ENCODE data around the gene CRP. TPM values are rescaled to one million over a fixed set of nuclear protein-coding genes. Genes with fewer than 3 reads are reported as not detected.

CRP gene
- total and polyA plus RNA-seq, 2 of the 4 experiments (the other 2 are of a cell fraction): not detected

DNA sequence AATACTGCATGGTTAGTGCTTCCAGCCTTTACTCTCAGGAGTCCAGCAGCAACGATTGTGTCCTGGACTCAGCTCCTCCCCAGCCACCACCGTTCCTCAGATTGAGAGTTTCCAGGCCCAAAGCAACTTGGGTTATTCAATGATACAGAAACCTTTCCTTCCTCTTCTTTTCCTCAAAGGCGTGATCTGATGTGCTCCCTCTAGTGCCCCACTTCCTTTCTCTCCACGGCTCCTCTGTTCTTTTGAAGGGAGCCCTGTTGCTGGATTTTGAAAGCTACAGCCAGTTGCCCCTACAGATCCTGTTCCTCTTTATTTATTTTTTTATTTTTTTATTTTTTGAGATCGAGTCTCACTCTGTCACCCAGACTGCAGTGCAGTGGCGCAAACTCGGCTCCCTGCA is 14.1 kb downstream of the CRP start:
- TF ChIP-seq MAFK (IDR thresholded peaks at IDR 0.05; ENCODE audit: low read depth, low read length) (no peak), RFX5 (IDR thresholded peaks at IDR 0.05; ENCODE audit: low read depth, low read length) (no peak), NFE2L2 (IDR thresholded peaks at IDR 0.05; ENCODE audit: low read depth, low read length) (no peak), USF2 (IDR thresholded peaks at IDR 0.05; ENCODE audit: low read depth, low read length) (no peak), CTCF (conservative IDR thresholded peaks at IDR 0.05; ENCODE audit: low read depth, low read length) (no peak), SMC3 (IDR thresholded peaks at IDR 0.05; ENCODE audit: low read depth, low read length) (no peak), CHD1 (IDR thresholded peaks at IDR 0.05; ENCODE audit: low read depth, low read length) (no peak), RCOR1 (IDR thresholded peaks at IDR 0.05; ENCODE audit: insufficient replicate concordance, low read length) (no peak)
- TF ChIP-seq, protein P1, sequence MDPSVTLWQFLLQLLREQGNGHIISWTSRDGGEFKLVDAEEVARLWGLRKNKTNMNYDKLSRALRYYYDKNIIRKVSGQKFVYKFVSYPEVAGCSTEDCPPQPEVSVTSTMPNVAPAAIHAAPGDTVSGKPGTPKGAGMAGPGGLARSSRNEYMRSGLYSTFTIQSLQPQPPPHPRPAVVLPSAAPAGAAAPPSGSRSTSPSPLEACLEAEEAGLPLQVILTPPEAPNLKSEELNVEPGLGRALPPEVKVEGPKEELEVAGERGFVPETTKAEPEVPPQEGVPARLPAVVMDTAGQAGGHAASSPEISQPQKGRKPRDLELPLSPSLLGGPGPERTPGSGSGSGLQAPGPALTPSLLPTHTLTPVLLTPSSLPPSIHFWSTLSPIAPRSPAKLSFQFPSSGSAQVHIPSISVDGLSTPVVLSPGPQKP (IDR thresholded peaks at IDR 0.05; ENCODE audit: borderline replicate concordance, low read depth, low read length): no peak
- H4K20me1 ChIP-seq (ENCODE audit: insufficient read depth, low read length): no peaks in the 10 kb centered on the region
- no peak overlapping the region for H3K14ac ChIP-seq (replicated peaks; ENCODE audit: low read depth, low read length)
- no peak overlapping the region for H3K27ac ChIP-seq (ENCODE audit: insufficient read depth, low read length)
- H2AK9ac ChIP-seq (replicated peaks; ENCODE audit: low read depth, low read length, poor library complexity): no peak overlapping the region
- no peak overlapping the region for H2AK5ac ChIP-seq (ENCODE audit: low read depth, low read length)
- H3K79me1 ChIP-seq (ENCODE audit: low read depth in 1 of 2, low read length in 2 of 2): no peaks in the 10 kb centered on the region
- in situ Hi-C loops (cut with MboI; ENCODE audit: low sequenced_read_pairs): no loop called here
- H3K9me3 ChIP-seq (ENCODE audit: control insufficient read depth, insufficient read depth, low read length): no peaks in the 10 kb centered on the region
- no peak overlapping the region for H2BK15ac ChIP-seq (ENCODE audit: low read depth, low read length)
- no peak overlapping the region for H4K91ac ChIP-seq (ENCODE audit: insufficient read depth, low read depth, low read length)
- intact Hi-C loops (cut with micrococcal nuclease): no loop called here
- no peak overlapping the region for H3K4me3 ChIP-seq (ENCODE audit: insufficient read depth, low read depth, low read length)
- no peak overlapping the region for H2BK120ac ChIP-seq (ENCODE audit: low read depth, low read length)
- no peak overlapping the region for H3K4me2 ChIP-seq (ENCODE audit: low read depth, low read length)
- no peak overlapping the region for H4K8ac ChIP-seq (ENCODE audit: low read depth in 2 of 2, low read length in 2 of 2)
- H3K9me1 ChIP-seq (ENCODE audit: insufficient read depth, low read length): no peaks in the 10 kb centered on the region
- no peak overlapping the region for H3K9ac ChIP-seq (ENCODE audit: low read depth, low read length)
- BruUV-seq (replicated peaks): no TSS peak
- H2BK20ac ChIP-seq (ENCODE audit: low read depth, low read length): no peak overlapping the region
- ChIA-PET CTCF (no interaction called here), POLR2A (ENCODE audit: unreplicated experiment) (no interaction called here)
- H3K4ac ChIP-seq (ENCODE audit: low read depth, low read length): no peak overlapping the region
- H4K5ac ChIP-seq (ENCODE audit: low read depth, low read length): no peak overlapping the region
- no peak for DNase-seq
- H3K27me3 ChIP-seq (ENCODE audit: control insufficient read depth, insufficient read depth, low read length): no peaks in the 10 kb centered on the region; the same call in 1 of the 2 replicates
- no peak overlapping the region for H3K23ac ChIP-seq (ENCODE audit: low read depth, low read length)
- dilution Hi-C loops (cut with HindIII; ENCODE audit: low sequenced_read_pairs, unreplicated experiment): no loop called here
- H3K18ac ChIP-seq (ENCODE audit: low read depth, low read length): no peak overlapping the region
- H2BK5ac ChIP-seq (ENCODE audit: low read depth, low read length, poor library complexity, severe bottlenecking): no peak overlapping the region
- no peaks in the 10 kb centered on the region for H3K4me1 ChIP-seq (ENCODE audit: control insufficient read depth, insufficient read depth, low read length)
- ATAC-seq (ENCODE audit: low read depth): no peak
- WGBS, 2 experiments (ENCODE audit: extremely low coverage in 2 of 2, insufficient read length in 1 of 2): 34% methylated on average over 2 of the region's 7 CpGs; no CpG with 5 or more reads in 1 of the 2 experiments
- no peaks in the 10 kb centered on the region for H3K36me3 ChIP-seq (ENCODE audit: control insufficient read depth, insufficient read depth, low read length)
- H2AFZ ChIP-seq (replicated peaks; ENCODE audit: low read length, poor library complexity): no peak overlapping the region
- no peak overlapping the region for H3K56ac ChIP-seq (ENCODE audit: extremely low read depth, insufficient read depth, low read length)

Data from IMR-90 (cell line).